ENCODE data around the gene DZANK1.
"Not testable (repeated sequence)": the region's sequence is repeated elsewhere in the genome, so short reads cannot be mapped to it uniquely, and the experiment has no call there.

The DZANK1 gene

GRCh38 chr20:18436847-18437246 is 30.0 kb downstream of the DZANK1 start:
- no peak for DNase-seq (ENCODE audit: low read depth)

GRCh38 chr20:18431206-18431605 is 35.6 kb downstream of the DZANK1 start:
- DNase-seq (ENCODE audit: low read depth), result no peak

- DNase-seq (ENCODE audit: low read depth), result no peak
These were observed 36.5 kb downstream of the DZANK1 start for GRCh38 chr20:18430172-18430826.

- DNase-seq (ENCODE audit: low read depth), result no peak
These were observed 38.2 kb downstream of the DZANK1 start for GRCh38 chr20:18428490-18429173.

GRCh38 chr20:18427214-18427613 is 39.6 kb downstream of the DZANK1 start:
- no peak for DNase-seq (ENCODE audit: low read depth)

DNA sequence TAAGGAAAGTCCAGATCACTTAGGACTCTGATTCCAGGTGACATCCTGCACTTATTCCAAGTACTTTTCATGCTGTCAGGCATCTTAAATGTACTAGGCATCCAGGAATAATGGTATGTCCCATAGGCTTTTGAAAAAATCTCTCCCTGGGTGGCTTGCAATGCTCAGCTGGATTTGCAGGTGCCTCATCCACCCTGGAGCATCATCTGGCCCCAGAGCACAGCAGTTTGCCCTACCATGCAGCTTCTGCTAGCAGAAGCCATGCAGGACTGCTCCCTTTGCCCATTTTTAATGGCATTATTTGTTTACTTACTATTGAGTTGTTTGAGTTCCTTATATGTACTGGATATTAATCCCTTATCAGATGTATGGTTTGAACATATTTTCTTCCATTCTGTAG is 45.2 kb downstream of the DZANK1 start:
- no peak for DNase-seq (ENCODE audit: low read depth)

DNA sequence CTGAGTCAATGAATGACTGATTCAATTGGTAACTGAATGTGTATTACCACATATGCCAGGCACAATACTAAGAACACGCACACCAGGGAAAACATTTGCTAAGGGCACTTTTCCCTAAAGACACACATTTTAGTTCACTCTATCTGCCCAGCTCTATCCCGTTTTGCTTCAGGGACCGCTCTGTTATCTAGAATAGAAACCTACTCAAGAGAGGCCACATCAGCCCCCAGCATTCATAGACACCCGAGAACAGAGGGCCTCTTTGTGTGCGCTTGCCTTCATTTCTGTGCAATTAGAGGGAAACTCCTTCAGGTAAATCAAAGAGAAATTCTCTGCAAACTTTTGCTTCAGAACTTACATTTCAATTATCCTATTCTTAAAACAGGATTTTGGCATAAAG is 50.3 kb downstream of the DZANK1 start:
- no peak for DNase-seq (ENCODE audit: low read depth)

DNA sequence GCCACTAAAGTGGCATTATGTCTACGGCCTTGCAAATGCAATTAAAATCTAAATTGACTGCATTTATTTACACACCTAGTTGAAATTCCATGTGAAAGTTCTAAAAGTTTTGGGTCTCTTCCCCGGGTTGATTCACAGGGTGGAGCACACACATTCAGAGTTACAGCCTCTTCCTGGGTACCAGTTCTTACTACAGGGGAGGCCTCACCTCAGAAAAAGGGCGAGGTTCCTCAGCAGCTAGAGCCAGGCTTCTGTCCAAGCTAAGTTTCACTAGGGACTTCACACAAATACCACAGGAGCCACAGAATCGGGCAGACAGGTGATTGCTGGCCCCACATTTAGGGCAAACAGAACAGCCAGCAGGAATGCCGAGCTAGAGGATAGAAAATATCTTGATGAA is 52.7 kb downstream of the DZANK1 start:
- no peak for DNase-seq (ENCODE audit: low read depth)

DNA sequence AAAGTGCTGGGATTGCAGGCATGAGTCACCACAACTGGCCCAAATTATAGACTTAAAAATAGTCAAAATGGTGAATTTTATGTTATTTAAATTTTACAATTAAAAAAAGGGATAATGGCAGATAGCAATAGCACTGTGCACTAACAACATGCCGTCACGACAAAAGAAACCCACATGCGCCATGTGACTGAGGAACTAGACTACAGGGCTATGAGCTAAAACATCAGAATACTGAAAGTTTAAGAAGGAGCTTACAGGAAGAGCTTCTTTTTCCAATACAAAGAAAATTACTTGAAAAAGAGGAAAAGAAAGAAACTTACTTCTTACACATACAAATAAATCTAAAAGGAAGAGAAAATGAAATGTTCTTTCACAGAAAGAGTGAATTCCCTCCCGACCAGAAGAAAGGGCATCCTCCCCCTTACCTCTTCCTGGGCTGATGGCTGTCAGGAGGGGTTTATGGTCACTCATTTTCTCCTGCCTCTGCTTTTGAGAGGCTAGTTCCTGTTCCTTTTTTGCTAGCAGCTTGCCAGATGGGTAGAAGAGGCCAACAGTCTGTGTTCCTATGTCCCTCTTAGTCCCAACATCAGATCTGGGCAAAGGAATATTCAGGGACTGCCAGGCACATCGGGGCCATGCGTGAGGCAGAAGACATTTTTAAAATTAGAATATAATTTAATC is 54.5 kb downstream of the DZANK1 start:
- DNase-seq (ENCODE audit: low read depth), result no peak

DNA sequence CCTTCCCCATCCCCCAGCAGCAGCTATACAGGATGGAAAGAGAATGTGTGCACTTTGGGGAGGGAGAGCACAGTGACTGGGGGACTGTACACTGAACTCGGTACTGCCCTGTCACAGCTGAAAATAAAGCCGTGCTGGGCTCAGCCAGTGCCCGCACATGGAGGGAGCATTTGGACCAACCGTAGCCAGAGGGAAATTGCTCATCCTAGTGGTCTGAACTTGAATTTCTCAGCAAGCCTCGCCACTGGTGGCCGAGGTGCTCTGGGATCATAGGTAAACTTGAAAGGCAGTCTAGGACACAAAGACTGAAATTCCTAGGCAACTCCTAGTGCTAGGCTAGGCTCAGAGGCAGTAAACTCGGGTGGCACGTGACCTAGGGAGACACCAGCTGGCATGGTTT is 61.0 kb downstream of the DZANK1 start:
- DNase-seq (ENCODE audit: low read depth), result no peak

DNA sequence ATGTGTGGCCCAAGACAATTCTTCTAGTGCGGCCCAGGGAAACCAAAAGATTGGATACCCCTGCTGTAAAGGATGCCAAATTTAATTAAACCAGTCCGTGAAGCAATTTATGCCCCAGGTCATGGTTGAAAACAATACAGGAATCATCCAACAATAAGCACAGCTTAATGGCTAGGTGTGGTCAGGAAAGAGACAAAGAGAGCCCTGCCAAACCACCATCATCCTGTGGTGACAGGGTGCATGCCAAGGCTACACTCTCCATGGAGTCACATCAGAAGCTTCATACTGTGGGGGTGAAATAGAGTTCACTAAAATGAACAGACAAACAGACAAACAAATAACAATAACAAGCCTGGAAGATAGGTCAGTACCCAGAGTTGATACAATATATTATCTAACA is 62.7 kb downstream of the DZANK1 start:
- DNase-seq (ENCODE audit: low read depth), result no peak

DNA sequence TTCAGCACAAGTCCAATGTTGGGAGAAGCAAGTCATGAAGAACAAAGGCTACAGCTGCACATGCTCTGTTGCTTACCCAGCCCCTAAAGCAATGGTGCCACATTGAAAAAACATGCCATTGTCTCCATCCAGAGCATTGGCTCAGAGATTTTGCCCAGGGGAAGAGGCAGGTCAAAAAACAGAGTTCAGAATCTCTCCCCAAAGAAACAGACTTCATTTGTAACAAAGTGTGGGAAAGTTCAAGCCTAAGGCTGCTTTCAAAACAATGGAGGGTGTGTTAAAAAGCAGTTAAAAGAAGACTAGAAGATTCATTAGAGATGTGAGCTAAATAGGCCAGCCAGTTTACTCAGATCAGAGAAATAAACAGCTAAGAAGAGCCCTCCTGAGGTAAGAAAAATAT is 63.6 kb downstream of the DZANK1 start:
- no peak for DNase-seq (ENCODE audit: low read depth)

GRCh38 chr20:18401305-18401704 is 65.5 kb downstream of the DZANK1 start:
- no peak for DNase-seq (ENCODE audit: low read depth)

GRCh38 chr20:18400460-18400859 is 66.4 kb downstream of the DZANK1 start:
- no peak for DNase-seq (ENCODE audit: low read depth)

DNA sequence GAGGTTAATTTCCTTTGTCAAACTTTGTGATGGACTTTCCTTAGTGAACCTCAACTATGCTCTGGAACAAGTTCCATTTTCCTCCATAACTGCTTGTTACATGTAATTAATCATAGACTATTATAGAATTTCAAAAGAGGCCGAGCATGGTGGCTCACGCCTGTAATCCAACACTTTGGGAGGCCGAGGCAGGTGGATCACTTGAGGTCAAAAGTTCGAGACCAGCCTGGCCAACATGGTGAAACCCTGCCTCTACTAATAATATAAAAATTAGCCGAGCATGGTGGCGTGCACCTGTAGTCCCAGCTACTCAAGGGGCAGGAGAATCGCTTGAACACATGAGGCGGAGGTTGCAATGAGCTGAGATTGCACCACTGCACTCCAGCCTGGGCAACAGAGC is 68.1 kb downstream of the DZANK1 start:
- not testable (repeated sequence) for DNase-seq (ENCODE audit: low read depth)

GRCh38 chr20:18397030-18397429 is 69.8 kb downstream of the DZANK1 start:
- no peak for DNase-seq (ENCODE audit: low read depth)

DNA sequence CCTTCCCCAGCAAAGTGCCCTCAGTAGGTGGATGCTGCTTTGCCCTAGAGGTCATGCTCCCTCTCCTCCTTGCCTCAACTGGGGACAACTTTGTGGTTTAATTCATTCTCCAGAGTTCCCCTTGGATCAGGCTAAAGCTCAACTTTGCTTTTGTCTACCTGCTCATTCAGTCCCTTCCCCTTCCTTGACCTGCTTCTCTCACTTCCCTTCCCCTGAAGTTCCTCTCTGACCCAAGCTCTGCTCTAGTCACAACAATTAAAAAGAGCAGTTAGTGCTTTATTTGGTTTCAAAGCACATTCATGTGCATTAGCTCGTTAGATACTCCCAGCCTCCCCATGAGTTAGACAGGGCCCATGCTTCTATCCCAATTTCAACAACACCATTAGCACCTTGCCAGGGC is 71.3 kb downstream of the DZANK1 start:
- DNase-seq (ENCODE audit: low read depth), result no peak

- DNase-seq (ENCODE audit: low read depth), result no peak
These were observed 72.5 kb downstream of the DZANK1 start for GRCh38 chr20:18394363-18394762.

- no peak for DNase-seq (ENCODE audit: low read depth)
These were observed 75.1 kb downstream of the DZANK1 start for GRCh38 chr20:18391686-18392085.

DNA sequence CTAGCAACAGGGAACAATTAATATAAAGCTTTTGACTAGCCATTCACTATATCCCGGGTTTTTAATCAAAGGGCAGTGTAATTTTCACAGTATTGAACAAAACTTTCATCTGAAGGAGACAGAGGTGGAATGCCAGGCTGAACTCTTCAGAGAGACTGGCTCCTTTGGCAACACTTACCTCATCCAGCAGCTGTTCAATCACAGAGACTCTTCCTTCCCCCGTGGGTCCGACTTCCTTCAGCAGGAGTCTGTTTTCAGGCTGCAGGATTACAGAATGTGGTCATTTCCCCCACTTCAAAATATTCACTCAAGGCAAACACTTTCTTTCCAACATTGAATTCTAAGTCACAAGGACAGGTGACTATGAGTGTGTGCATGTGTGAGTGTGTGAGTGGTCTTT is 76.6 kb downstream of the DZANK1 start:
- DNase-seq (ENCODE audit: low read depth), result no peak

DNA sequence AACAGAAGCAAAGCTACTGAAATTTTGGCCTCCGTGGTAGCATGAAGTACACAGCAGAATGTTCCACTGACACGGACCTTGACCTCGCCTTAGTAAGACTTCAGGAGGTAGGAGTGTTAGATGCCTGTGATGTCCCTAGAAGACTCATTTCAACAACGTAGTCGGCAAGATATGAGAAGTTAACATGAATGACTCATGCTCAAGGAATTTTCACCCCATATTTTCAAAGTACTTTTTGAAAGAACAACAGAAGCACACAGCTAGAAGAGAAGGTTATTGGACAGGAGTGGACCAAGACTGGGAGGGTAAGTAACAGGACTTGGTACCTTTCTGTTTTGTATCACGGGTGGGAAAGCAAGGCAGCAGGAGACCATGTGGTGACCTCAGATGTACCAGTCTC is 78.0 kb downstream of the DZANK1 start:
- DNase-seq (ENCODE audit: low read depth), result no peak

- DNase-seq (ENCODE audit: low read depth), result no peak
These were observed 85.8 kb downstream of the DZANK1 start for GRCh38 chr20:18380908-18381529.

- no peak for DNase-seq (ENCODE audit: low read depth)
These were observed 88.8 kb downstream of the DZANK1 start for GRCh38 chr20:18377896-18378481.
